NCI-H2227 treated with DMSO at 0.1 percent for 48 hours (cell line): Measurements from ENCODE around the gene ANKRD13D.

Source experiments
- DNase-seq: peaks from one replicate; lab custom pipeline; 2025; lab: John Stamatoyannopoulos, UW

ANKRD13D gene

GRCh38 chr11:67261946-67262681 lies 27.0 kb upstream of the ANKRD13D start:
- DNase-seq, result no peak

- peak; percentile 81 for DNase-seq
Observed at GRCh38 chr11:67262731-67263675, 26.1 kb upstream of the ANKRD13D start.

- DNase-seq, result no peak
Observed at GRCh38 chr11:67264260-67264659, 24.8 kb upstream of the ANKRD13D start.

GRCh38 chr11:67264877-67265632 lies 24.0 kb upstream of the ANKRD13D start:
- DNase-seq, result no peak

- no peak for DNase-seq
Observed at GRCh38 chr11:67265633-67266448, 23.3 kb upstream of the ANKRD13D start.

- peak; percentile 23 for DNase-seq
Observed at GRCh38 chr11:67266449-67267187, 22.5 kb upstream of the ANKRD13D start, which contains the start of gene GRK2. Gene GRK2 (plus strand): TSS chr11:67266473. CDS start chr11:67266700, 227 bp downstream.

GRCh38 chr11:67267188-67268080 lies 21.7 kb upstream of the ANKRD13D start:
- DNase-seq, result no peak

GRCh38 chr11:67268081-67268961 lies 20.8 kb upstream of the ANKRD13D start:
- no peak for DNase-seq

- DNase-seq, result no peak
Observed at GRCh38 chr11:67268962-67269268, 20.2 kb upstream of the ANKRD13D start.

GRCh38 chr11:67269401-67270255 lies 19.5 kb upstream of the ANKRD13D start:
- DNase-seq, result no peak

- no peak for DNase-seq
Observed at GRCh38 chr11:67270256-67271204, 18.6 kb upstream of the ANKRD13D start.

- no peak for DNase-seq
Observed at GRCh38 chr11:67271205-67271540, 17.9 kb upstream of the ANKRD13D start.

GRCh38 chr11:67271541-67272284 lies 17.4 kb upstream of the ANKRD13D start:
- no peak for DNase-seq

- DNase-seq, result no peak
Observed at GRCh38 chr11:67272327-67273259, 16.5 kb upstream of the ANKRD13D start.
